ENCODE results near the gene DNAAF6. TPM values are rescaled to one million over a fixed set of nuclear protein-coding genes. Genes with fewer than 3 reads are reported as not detected.

The DNAAF6 gene
- total RNA-seq, 1 donor from 2014 or later: not detected

- no peak for TF ChIP-seq CTCF (IDR thresholded peaks at IDR 0.05; ENCODE audit: insufficient read depth, low read length, severe bottlenecking)
- Histone ChIP-seq H3K36me3 (ENCODE audit: control insufficient read depth, insufficient read depth, low read length) (no peaks in the 10 kb centered on the region), H3K27me3 (ENCODE audit: control insufficient read depth, insufficient read depth, low read length) (no peaks in the 10 kb centered on the region), H3K4me3 (ENCODE audit: low read depth, low read length) (no peak overlapping the region)
- FAIRE-seq (no peak), DNase-seq (ENCODE audit: low read depth) (no peak)
Measured at GRCh38 chrX:107207089-107207488, 678 bp downstream of the DNAAF6 start.

GRCh38 chrX:107207943-107208342, 1.5 kb downstream of the DNAAF6 start:
- Histone ChIP-seq H3K27me3 (ENCODE audit: control insufficient read depth, insufficient read depth, low read length) (no peaks in the 10 kb centered on the region), H3K4me3 (ENCODE audit: low read depth, low read length) (no peak overlapping the region), H3K36me3 (ENCODE audit: control insufficient read depth, insufficient read depth, low read length) (no peaks in the 10 kb centered on the region)
- FAIRE-seq: no peak
- no peak for DNase-seq (ENCODE audit: low read depth)
- TF ChIP-seq CTCF (IDR thresholded peaks at IDR 0.05; ENCODE audit: insufficient read depth, low read length, severe bottlenecking): no peak

- no peak for FAIRE-seq
- DNase-seq (ENCODE audit: low read depth): no peak
- H3K27me3 ChIP-seq (ENCODE audit: control insufficient read depth, insufficient read depth, low read length): no peaks in the 10 kb centered on the region
- H3K4me3 ChIP-seq (ENCODE audit: low read depth, low read length): no peak overlapping the region
- TF ChIP-seq CTCF (IDR thresholded peaks at IDR 0.05; ENCODE audit: insufficient read depth, low read length, severe bottlenecking): no peak
- H3K36me3 ChIP-seq (ENCODE audit: control insufficient read depth, insufficient read depth, low read length): no peaks in the 10 kb centered on the region
Measured at GRCh38 chrX:107213477-107213876, 7.1 kb downstream of the DNAAF6 start.

- TF ChIP-seq CTCF (IDR thresholded peaks at IDR 0.05; ENCODE audit: insufficient read depth, low read length, severe bottlenecking): no peak
- Histone ChIP-seq H3K27me3 (ENCODE audit: control insufficient read depth, insufficient read depth, low read length) (no peaks in the 10 kb centered on the region), H3K4me3 (ENCODE audit: low read depth, low read length) (no peak overlapping the region), H3K36me3 (ENCODE audit: control insufficient read depth, insufficient read depth, low read length) (no peaks in the 10 kb centered on the region)
- no peak for FAIRE-seq
- no peak for DNase-seq (ENCODE audit: low read depth)
Measured at GRCh38 chrX:107226757-107227156, 20.3 kb downstream of the DNAAF6 start.

- DNase-seq (ENCODE audit: low read depth) (no peak), FAIRE-seq (no peak)
- Histone ChIP-seq H3K4me3 (ENCODE audit: low read depth, low read length) (no peak overlapping the region), H3K27me3 (ENCODE audit: control insufficient read depth, insufficient read depth, low read length) (no peaks in the 10 kb centered on the region), H3K36me3 (ENCODE audit: control insufficient read depth, insufficient read depth, low read length) (no peaks in the 10 kb centered on the region)
- TF ChIP-seq CTCF (IDR thresholded peaks at IDR 0.05; ENCODE audit: insufficient read depth, low read length, severe bottlenecking): no peak
Measured at GRCh38 chrX:107227780-107228485, 21.5 kb downstream of the DNAAF6 start.

GRCh38 chrX:107228486-107228819, 22.0 kb downstream of the DNAAF6 start:
- H3K4me3 ChIP-seq (ENCODE audit: low read depth, low read length): no peak overlapping the region
- no peak for TF ChIP-seq CTCF (IDR thresholded peaks at IDR 0.05; ENCODE audit: insufficient read depth, low read length, severe bottlenecking)
- FAIRE-seq (no peak), DNase-seq (ENCODE audit: low read depth) (no peak)
- H3K27me3 ChIP-seq (ENCODE audit: control insufficient read depth, insufficient read depth, low read length): no peaks in the 10 kb centered on the region
- no peaks in the 10 kb centered on the region for H3K36me3 ChIP-seq (ENCODE audit: control insufficient read depth, insufficient read depth, low read length)
